ENCODE results near the gene GLB1L2. TPM values are rescaled to one million over a fixed set of nuclear protein-coding genes. Genes with fewer than 3 reads are reported as not detected.
"Not testable (repeated sequence)": the region's sequence is repeated elsewhere in the genome, so short reads cannot be mapped to it uniquely, and the experiment has no call there.

Gene GLB1L2
- polyA plus RNA-seq, 3 donors, result 19.7 to 28.7 (median 24.5) TPM

- DNase-seq, result not testable (repeated sequence)
These were observed 10.4 kb upstream of the GLB1L2 start for GRCh38 chr11:134321373-134321772.

- DNase-seq, result no peak
These were observed 9.2 kb upstream of the GLB1L2 start for GRCh38 chr11:134322553-134322952.

GRCh38 chr11:134328433-134328832 is 3.4 kb upstream of the GLB1L2 start:
- no peak for DNase-seq

- DNase-seq, result no peak
These were observed 1.0 kb upstream of the GLB1L2 start for GRCh38 chr11:134330611-134331353.

- DNase-seq, result peak; percentile 20
These were observed 422 bp downstream of the GLB1L2 start for GRCh38 chr11:134332189-134332631.

- no peak for DNase-seq
These were observed 994 bp downstream of the GLB1L2 start for GRCh38 chr11:134332782-134333181.

- DNase-seq, result no peak
These were observed 1.5 kb downstream of the GLB1L2 start for GRCh38 chr11:134333312-134333711.

- no peak for DNase-seq
These were observed 2.2 kb downstream of the GLB1L2 start for GRCh38 chr11:134333946-134334345.

- no peak for DNase-seq
These were observed 3.2 kb downstream of the GLB1L2 start for GRCh38 chr11:134334796-134335571.

- DNase-seq, result no peak
These were observed 5.3 kb downstream of the GLB1L2 start for GRCh38 chr11:134337051-134337450.

- no peak for DNase-seq
These were observed 6.3 kb downstream of the GLB1L2 start for GRCh38 chr11:134338068-134338467.

- no peak for DNase-seq
These were observed 6.9 kb downstream of the GLB1L2 start for GRCh38 chr11:134338654-134339053.

GRCh38 chr11:134339756-134340155 is 8.0 kb downstream of the GLB1L2 start:
- no peak for DNase-seq

GRCh38 chr11:134340354-134340964 is 8.7 kb downstream of the GLB1L2 start:
- DNase-seq, result no peak

GRCh38 chr11:134341805-134342571 is 10.2 kb downstream of the GLB1L2 start:
- DNase-seq, result no peak

- DNase-seq, result no peak
These were observed 11.0 kb downstream of the GLB1L2 start for GRCh38 chr11:134342572-134343340.

- no peak for DNase-seq
These were observed 11.9 kb downstream of the GLB1L2 start for GRCh38 chr11:134343646-134344045.

GRCh38 chr11:134344497-134345236 is 12.9 kb downstream of the GLB1L2 start:
- not testable (repeated sequence) for DNase-seq

- DNase-seq, result no peak
These were observed 13.4 kb downstream of the GLB1L2 start for GRCh38 chr11:134345237-134345550.

Data from renal pelvis (tissue), 4 donors.